HEK293 (cell line): ENCODE results near the gene CHFR.

Experiments used
- CTCF ChIA-PET: fragments of 350-600 bp; formaldehyde crosslinking; extraction: SDS; loops from one replicate; lab custom pipeline; 2021; ENCODE audit warnings: antibody characterized with exemption; lab: Yijun Ruan, JAX
- POLR2A ChIA-PET: fragments of 300-600 bp; formaldehyde crosslinking; extraction: SDS; loops from one replicate; lab custom pipeline; 2020; ENCODE audit warnings: antibody characterized with exemption, inconsistent platforms; lab: Yijun Ruan, JAX
- H3K27ac ChIP-seq: fragments of 200-500 bp; sonication (Bioruptor generic); 2 replicates; pipeline ENCODE4 v1.5.1; 2014; ENCODE audit warnings: low read depth, low read length, control low read depth, inconsistent platforms; ENCODE audit errors: extremely low read depth
- H3K36me3 ChIP-seq, 2 experiments: fragments of 200-500 bp in 1 of 2; sonication (Bioruptor generic) in 1 of 2; 1 replicate in 1 of 2; 2 replicates in 1 of 2; pipeline ENCODE4 v1.5.1; 2014 to 2017; ENCODE audit warnings: inconsistent platforms in 2 of 2, low read length in 2 of 2; ENCODE audit not compliant: control insufficient read depth in 2 of 2, insufficient read depth in 1 of 2
- H3K4me1 ChIP-seq: fragments of 200-500 bp; sonication (Bioruptor generic); 2 replicates; pipeline ENCODE4 v1.5.1; 2014; ENCODE audit warnings: mild to moderate bottlenecking, low read length, inconsistent platforms; ENCODE audit not compliant: control insufficient read depth, insufficient read depth
- H3K4me3 ChIP-seq: 2 replicates; pipeline ENCODE4 v1.5.1; 2011; ENCODE audit warnings: low read depth, mild to moderate bottlenecking, control low read depth, low read length, moderate library complexity
- H3K9me3 ChIP-seq: fragments of 200-500 bp; sonication (Bioruptor generic); 2 replicates; pipeline ENCODE4 v1.5.1; 2014; ENCODE audit warnings: low read depth, low read length, inconsistent platforms; ENCODE audit not compliant: control insufficient read depth, insufficient read depth
- IKZF3 ChIP-seq: fragments of 450-650 bp; IDR thresholded peaks from 2 replicates; pipeline ENCODE4 v1.5.0; 2018; ENCODE audit warnings: missing biosample characterization, mild to moderate bottlenecking, missing genetic modification characterization, moderate library complexity
- KLF9 ChIP-seq: fragments of 450-650 bp; formaldehyde crosslinking; IDR thresholded peaks from 2 replicates; pipeline ENCODE4 v1.5.1; 2016; ENCODE audit warnings: missing biosample characterization, missing genetic modification characterization, low read depth
- MZF1 ChIP-seq: fragments of 450-650 bp; formaldehyde crosslinking; IDR thresholded peaks from 2 replicates; pipeline ENCODE4 v1.5.1; 2017; ENCODE audit warnings: missing biosample characterization, missing genetic modification characterization, borderline replicate concordance
- PRDM1 ChIP-seq: fragments of 450-650 bp; formaldehyde crosslinking; IDR thresholded peaks from 2 replicates; pipeline ENCODE4; 2016; ENCODE audit warnings: missing biosample characterization, missing genetic modification characterization
- RBAK ChIP-seq: fragments of 450-650 bp; formaldehyde crosslinking; IDR thresholded peaks from 2 replicates; pipeline ENCODE4 v1.5.1; 2016; ENCODE audit warnings: missing biosample characterization, missing genetic modification characterization
- SP3 ChIP-seq: fragments of 450-650 bp; formaldehyde crosslinking; IDR thresholded peaks from 2 replicates; pipeline ENCODE4 v1.5.1; 2016; ENCODE audit warnings: missing biosample characterization, missing genetic modification characterization
- TRIM28 ChIP-seq: IDR thresholded peaks from 2 replicates; pipeline ENCODE4 v1.6.1; 2011; ENCODE audit warnings: low read length, control low read depth, borderline replicate concordance
- ZNF10 ChIP-seq: fragments of 450-650 bp; formaldehyde crosslinking; IDR thresholded peaks from 2 replicates; pipeline ENCODE4 v1.5.1; 2017; ENCODE audit warnings: missing biosample characterization, missing genetic modification characterization
- ZNF138 ChIP-seq: fragments of 450-650 bp; formaldehyde crosslinking; IDR thresholded peaks from 2 replicates; pipeline ENCODE4 v1.5.1; 2016; ENCODE audit warnings: missing biosample characterization, missing genetic modification characterization, borderline replicate concordance
- ZNF148 ChIP-seq: fragments of 450-650 bp; formaldehyde crosslinking; IDR thresholded peaks from 2 replicates; pipeline ENCODE4 v1.5.0; 2017; ENCODE audit warnings: missing biosample characterization, missing genetic modification characterization, borderline replicate concordance
- ZNF202 ChIP-seq: fragments of 450-650 bp; formaldehyde crosslinking; IDR thresholded peaks from 2 replicates; pipeline ENCODE4 v1.5.1; 2016; ENCODE audit warnings: missing biosample characterization, missing genetic modification characterization, borderline replicate concordance
- ZNF404 ChIP-seq: fragments of 450-650 bp; formaldehyde crosslinking; IDR thresholded peaks from 2 replicates; pipeline ENCODE4 v1.5.1; 2017; ENCODE audit warnings: missing biosample characterization, missing genetic modification characterization
- ZNF433 ChIP-seq: fragments of 450-650 bp; formaldehyde crosslinking; IDR thresholded peaks from 2 replicates; pipeline ENCODE4 v1.5.1; 2016; ENCODE audit warnings: missing biosample characterization, missing genetic modification characterization, low read depth
- ZNF48 ChIP-seq: fragments of 450-650 bp; formaldehyde crosslinking; IDR thresholded peaks from 2 replicates; pipeline ENCODE4 v1.5.1; 2016; ENCODE audit warnings: missing biosample characterization, missing genetic modification characterization
- ZNF529 ChIP-seq: fragments of 450-650 bp; formaldehyde crosslinking; IDR thresholded peaks from 2 replicates; pipeline ENCODE4 v1.5.1; 2017; ENCODE audit warnings: missing genetic modification characterization, missing biosample characterization; ENCODE audit not compliant: insufficient replicate concordance
- ZNF600 ChIP-seq: fragments of 450-650 bp; formaldehyde crosslinking; IDR thresholded peaks from 2 replicates; pipeline ENCODE4 v1.5.1; 2016; ENCODE audit warnings: missing biosample characterization, missing genetic modification characterization
- ZNF629 ChIP-seq: fragments of 450-650 bp; formaldehyde crosslinking; IDR thresholded peaks from 2 replicates; pipeline ENCODE4 v1.5.1; 2017; ENCODE audit warnings: missing biosample characterization, missing genetic modification characterization
- TF ChIP-seq, protein P1 (sequence below): fragments of 450-650 bp; formaldehyde crosslinking; IDR thresholded peaks from 2 replicates; pipeline ENCODE4 v1.5.1; 2016; ENCODE audit warnings: missing biosample characterization, missing genetic modification characterization, borderline replicate concordance
- TF ChIP-seq, protein P2 (sequence below): fragments of 450-650 bp; formaldehyde crosslinking; IDR thresholded peaks from 2 replicates; pipeline ENCODE4 v1.5.1; 2016; ENCODE audit warnings: missing biosample characterization, missing genetic modification characterization

Gene CHFR

GRCh38 chr12:132842449-132843045, 44.9 kb downstream of the CHFR start:
- POLR2A ChIA-PET, result no interaction called here

DNA sequence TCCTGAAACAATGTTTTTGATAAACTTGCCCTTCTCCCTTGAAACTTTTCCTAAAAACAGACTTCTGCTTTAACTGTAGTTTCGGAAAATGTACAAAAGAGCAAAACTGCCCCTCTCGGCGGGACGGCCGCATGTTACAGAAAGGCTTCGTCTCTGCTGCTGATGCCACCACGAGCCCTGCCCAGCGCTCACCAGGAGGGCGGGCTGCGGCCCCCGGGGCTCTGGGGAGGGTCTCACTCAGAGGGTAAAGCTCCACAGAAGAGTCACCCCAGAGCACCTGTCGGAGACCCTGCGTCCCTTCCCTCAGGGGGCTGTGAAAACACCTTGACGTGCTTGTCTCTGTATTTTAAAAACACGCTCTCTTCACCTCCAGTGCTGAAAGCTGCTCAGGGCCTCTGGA, 46.3 kb downstream of the CHFR start:
- POLR2A ChIA-PET, result no interaction called here
- TF ChIP-seq SP3 (no peak), PRDM1 (tag by site-specific recombination) (no peak), ZNF48 (no peak), RBAK (tag by site-specific recombination) (no peak), MZF1 (no peak)
- TF ChIP-seq, protein P1, sequence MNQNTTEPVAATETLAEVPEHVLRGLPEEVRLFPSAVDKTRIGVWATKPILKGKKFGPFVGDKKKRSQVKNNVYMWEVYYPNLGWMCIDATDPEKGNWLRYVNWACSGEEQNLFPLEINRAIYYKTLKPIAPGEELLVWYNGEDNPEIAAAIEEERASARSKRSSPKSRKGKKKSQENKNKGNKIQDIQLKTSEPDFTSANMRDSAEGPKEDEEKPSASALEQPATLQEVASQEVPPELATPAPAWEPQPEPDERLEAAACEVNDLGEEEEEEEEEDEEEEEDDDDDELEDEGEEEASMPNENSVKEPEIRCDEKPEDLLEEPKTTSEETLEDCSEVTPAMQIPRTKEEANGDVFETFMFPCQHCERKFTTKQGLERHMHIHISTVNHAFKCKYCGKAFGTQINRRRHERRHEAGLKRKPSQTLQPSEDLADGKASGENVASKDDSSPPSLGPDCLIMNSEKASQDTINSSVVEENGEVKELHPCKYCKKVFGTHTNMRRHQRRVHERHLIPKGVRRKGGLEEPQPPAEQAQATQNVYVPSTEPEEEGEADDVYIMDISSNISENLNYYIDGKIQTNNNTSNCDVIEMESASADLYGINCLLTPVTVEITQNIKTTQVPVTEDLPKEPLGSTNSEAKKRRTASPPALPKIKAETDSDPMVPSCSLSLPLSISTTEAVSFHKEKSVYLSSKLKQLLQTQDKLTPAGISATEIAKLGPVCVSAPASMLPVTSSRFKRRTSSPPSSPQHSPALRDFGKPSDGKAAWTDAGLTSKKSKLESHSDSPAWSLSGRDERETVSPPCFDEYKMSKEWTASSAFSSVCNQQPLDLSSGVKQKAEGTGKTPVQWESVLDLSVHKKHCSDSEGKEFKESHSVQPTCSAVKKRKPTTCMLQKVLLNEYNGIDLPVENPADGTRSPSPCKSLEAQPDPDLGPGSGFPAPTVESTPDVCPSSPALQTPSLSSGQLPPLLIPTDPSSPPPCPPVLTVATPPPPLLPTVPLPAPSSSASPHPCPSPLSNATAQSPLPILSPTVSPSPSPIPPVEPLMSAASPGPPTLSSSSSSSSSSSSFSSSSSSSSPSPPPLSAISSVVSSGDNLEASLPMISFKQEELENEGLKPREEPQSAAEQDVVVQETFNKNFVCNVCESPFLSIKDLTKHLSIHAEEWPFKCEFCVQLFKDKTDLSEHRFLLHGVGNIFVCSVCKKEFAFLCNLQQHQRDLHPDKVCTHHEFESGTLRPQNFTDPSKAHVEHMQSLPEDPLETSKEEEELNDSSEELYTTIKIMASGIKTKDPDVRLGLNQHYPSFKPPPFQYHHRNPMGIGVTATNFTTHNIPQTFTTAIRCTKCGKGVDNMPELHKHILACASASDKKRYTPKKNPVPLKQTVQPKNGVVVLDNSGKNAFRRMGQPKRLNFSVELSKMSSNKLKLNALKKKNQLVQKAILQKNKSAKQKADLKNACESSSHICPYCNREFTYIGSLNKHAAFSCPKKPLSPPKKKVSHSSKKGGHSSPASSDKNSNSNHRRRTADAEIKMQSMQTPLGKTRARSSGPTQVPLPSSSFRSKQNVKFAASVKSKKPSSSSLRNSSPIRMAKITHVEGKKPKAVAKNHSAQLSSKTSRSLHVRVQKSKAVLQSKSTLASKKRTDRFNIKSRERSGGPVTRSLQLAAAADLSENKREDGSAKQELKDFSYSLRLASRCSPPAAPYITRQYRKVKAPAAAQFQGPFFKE (tag by site-specific recombination), result no peak
- no peaks in the 10 kb centered on the region for H3K9me3 ChIP-seq
- H3K27ac ChIP-seq, result no peak overlapping the region
- no peaks in the 10 kb centered on the region for H3K4me1 ChIP-seq
- peaks cover 15 to 77% of the 10 kb centered on the region in 2 experiments; a peak in 2 of 3 replicates for H3K36me3 ChIP-seq
- CTCF ChIA-PET, result no interaction called here
- H3K4me3 ChIP-seq, result no peak overlapping the region

More at GRCh38 chr12:132842449-132843045, 44.9 kb downstream of the CHFR start:
- CTCF ChIA-PET, result no interaction called here
- no peak for TF ChIP-seq ZNF404 (tag by site-specific recombination)
- no peak for TF ChIP-seq KLF9 (tag by site-specific recombination)
- TF ChIP-seq ZNF529 (tag by site-specific recombination), result no peak
- TF ChIP-seq ZNF148, result no peak
- TF ChIP-seq ZNF10 (tag by site-specific recombination), result no peak
- TF ChIP-seq ZNF433, result no peak
- no peak for TF ChIP-seq IKZF3 (tag by site-specific recombination)
- TF ChIP-seq ZNF629, result no peak
- no peak for TF ChIP-seq TRIM28
- no peak for TF ChIP-seq ZNF202 (tag by site-specific recombination)
- TF ChIP-seq, protein P2, sequence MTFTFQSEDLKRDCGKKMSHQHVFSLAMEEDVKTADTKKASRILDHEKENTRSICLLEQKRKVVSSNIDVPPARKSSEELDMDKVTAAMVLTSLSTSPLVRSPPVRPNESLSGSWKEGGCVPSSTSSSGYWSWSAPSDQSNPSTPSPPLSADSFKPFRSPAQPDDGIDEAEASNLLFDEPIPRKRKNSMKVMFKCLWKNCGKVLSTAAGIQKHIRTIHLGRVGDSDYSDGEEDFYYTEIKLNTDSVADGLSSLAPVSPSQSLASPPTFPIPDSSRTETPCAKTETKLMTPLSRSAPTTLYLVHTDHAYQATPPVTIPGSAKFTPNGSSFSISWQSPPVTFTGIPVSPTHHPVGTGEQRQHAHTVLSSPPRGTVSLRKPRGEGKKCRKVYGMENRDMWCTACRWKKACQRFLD, result no peak
- TF ChIP-seq ZNF600 (tag by site-specific recombination), result no peak
- TF ChIP-seq ZNF138, result no peak
- H3K9me3 ChIP-seq, result no peaks in the 10 kb centered on the region
- H3K27ac ChIP-seq, result no peak overlapping the region
- H3K36me3 ChIP-seq, result peaks cover 15 to 80% of the 10 kb centered on the region in 2 experiments; a peak in 2 of 3 replicates
- H3K4me1 ChIP-seq, result no peaks in the 10 kb centered on the region
- no peak overlapping the region for H3K4me3 ChIP-seq
